Upper lobe of left lung (tissue), 4 donors: Measurements from ENCODE around the gene CNN1.

ENCODE experiments used
- EP300 ChIP-seq, 4 donors: sonication (generic); formaldehyde crosslinking; IDR thresholded peaks; one replicate each; pipeline ENCODE4 v1.5.1; 2017; ENCODE audit warnings: antibody characterized with exemption in 4 of 4, control low read depth in 2 of 4
- POLR2A ChIP-seq, 4 donors: fragments of 450-650 bp; IDR thresholded peaks; one replicate each; pipeline ENCODE4 v1.5.1; 2016 to 2017; ENCODE audit warnings: antibody characterized with exemption in 4 of 4, mild to moderate bottlenecking in 2 of 4
- POLR2AphosphoS5 ChIP-seq, 2 donors: sonication (generic); formaldehyde crosslinking; IDR thresholded peaks; one replicate each; pipeline ENCODE4 v1.5.1; 2017; ENCODE audit warnings: antibody characterized with exemption in 2 of 2
- TF ChIP-seq, protein P1 (sequence below), 6 experiments: fragments of 450-650 bp in 4 of 6; fragments of 200-600 bp in 2 of 6; sonication (generic) in 2 of 6; IDR thresholded peaks; one replicate each; pipeline ENCODE4 v1.5.1; 2016 to 2019; ENCODE audit warnings: antibody characterized with exemption in 6 of 6

DNA sequence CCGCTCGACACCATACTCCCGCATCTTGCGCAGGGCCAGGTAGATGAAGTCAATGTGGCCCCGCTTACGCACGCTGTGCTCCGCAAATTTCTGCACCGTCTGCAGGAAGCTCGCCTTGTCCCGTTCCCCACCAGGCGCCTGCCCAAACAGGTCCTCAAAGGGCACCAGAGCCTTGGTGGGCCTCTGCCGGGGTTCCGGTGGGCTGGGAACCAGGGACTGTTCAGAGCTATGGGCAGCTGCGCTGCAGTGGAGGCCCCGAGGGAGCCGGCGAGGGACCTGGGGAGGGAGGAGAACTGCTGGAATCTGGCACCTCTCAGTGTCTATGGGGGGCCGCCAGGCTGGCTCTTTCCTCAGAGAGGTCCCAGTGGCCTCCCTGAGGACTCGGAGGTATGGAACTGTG is 24.7 kb upstream of the CNN1 start:
- TF ChIP-seq, protein P1, sequence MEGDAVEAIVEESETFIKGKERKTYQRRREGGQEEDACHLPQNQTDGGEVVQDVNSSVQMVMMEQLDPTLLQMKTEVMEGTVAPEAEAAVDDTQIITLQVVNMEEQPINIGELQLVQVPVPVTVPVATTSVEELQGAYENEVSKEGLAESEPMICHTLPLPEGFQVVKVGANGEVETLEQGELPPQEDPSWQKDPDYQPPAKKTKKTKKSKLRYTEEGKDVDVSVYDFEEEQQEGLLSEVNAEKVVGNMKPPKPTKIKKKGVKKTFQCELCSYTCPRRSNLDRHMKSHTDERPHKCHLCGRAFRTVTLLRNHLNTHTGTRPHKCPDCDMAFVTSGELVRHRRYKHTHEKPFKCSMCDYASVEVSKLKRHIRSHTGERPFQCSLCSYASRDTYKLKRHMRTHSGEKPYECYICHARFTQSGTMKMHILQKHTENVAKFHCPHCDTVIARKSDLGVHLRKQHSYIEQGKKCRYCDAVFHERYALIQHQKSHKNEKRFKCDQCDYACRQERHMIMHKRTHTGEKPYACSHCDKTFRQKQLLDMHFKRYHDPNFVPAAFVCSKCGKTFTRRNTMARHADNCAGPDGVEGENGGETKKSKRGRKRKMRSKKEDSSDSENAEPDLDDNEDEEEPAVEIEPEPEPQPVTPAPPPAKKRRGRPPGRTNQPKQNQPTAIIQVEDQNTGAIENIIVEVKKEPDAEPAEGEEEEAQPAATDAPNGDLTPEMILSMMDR (IDR thresholded peaks at IDR 0.05) = no peak
- TF ChIP-seq POLR2A (IDR thresholded peaks at IDR 0.05) = no peak
- TF ChIP-seq POLR2AphosphoS5 (IDR thresholded peaks at IDR 0.05) = no peak
- no peak for TF ChIP-seq EP300 (IDR thresholded peaks at IDR 0.05)
